ENCODE data around the gene ZNF423.
A peak's percentile ranks its signal among the peaks of the same experiment; 100 is the strongest.

DNA sequence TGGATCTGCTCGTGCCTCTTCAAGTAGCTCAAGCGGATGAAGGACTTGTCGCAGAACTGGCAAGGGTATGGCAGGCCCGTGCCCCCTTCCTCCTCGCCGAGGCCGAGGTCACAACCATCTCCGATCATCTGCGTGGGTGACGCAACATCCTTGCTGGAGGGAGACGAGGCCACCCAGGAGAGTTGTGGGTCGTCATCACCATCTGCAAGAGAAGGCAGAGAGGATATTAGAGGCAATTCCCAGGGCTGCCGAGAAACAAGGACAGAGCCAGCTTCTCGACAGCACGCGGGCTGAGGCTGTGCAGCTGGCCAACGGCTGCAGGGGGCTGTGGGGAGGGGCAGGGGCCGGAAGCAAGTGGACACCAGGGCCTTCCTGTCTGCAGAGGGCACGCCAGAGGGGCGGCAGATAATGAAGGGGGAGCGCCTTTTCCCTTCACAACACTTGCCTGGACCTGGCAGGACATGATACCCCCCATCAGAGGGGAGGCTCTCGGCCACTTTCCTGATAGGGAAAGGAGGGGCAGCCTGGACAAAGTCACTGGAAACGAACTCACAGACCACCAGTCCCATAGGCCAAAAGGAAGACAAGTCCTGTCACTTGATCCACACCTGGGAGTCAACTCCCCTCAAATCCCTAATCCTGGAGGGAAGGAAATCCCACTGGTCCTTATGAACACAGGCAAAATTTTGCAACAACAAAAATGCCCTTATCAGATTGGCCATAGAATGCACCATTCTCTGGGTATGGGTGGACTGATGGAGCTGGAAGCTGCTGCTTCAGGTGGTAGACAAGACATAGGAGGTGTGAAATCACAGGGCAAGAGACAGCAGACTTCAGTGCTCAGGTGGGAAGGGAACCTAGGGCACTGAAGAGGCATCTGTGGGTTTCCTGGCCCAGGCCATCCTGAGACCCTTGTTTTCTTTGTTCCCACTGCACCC is 217.0 kb downstream of the ZNF423 start:
- TF ChIP-seq, protein P1, sequence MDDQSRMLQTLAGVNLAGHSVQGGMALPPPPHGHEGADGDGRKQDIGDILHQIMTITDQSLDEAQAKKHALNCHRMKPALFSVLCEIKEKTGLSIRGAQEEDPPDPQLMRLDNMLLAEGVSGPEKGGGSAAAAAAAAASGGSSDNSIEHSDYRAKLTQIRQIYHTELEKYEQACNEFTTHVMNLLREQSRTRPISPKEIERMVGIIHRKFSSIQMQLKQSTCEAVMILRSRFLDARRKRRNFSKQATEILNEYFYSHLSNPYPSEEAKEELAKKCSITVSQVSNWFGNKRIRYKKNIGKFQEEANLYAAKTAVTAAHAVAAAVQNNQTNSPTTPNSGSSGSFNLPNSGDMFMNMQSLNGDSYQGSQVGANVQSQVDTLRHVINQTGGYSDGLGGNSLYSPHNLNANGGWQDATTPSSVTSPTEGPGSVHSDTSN (IDR thresholded peaks at IDR 0.05) = no peak
- TF ChIP-seq, protein P2, sequence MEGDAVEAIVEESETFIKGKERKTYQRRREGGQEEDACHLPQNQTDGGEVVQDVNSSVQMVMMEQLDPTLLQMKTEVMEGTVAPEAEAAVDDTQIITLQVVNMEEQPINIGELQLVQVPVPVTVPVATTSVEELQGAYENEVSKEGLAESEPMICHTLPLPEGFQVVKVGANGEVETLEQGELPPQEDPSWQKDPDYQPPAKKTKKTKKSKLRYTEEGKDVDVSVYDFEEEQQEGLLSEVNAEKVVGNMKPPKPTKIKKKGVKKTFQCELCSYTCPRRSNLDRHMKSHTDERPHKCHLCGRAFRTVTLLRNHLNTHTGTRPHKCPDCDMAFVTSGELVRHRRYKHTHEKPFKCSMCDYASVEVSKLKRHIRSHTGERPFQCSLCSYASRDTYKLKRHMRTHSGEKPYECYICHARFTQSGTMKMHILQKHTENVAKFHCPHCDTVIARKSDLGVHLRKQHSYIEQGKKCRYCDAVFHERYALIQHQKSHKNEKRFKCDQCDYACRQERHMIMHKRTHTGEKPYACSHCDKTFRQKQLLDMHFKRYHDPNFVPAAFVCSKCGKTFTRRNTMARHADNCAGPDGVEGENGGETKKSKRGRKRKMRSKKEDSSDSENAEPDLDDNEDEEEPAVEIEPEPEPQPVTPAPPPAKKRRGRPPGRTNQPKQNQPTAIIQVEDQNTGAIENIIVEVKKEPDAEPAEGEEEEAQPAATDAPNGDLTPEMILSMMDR (IDR thresholded peaks at IDR 0.05) = no peak
- TF ChIP-seq, protein P3, sequence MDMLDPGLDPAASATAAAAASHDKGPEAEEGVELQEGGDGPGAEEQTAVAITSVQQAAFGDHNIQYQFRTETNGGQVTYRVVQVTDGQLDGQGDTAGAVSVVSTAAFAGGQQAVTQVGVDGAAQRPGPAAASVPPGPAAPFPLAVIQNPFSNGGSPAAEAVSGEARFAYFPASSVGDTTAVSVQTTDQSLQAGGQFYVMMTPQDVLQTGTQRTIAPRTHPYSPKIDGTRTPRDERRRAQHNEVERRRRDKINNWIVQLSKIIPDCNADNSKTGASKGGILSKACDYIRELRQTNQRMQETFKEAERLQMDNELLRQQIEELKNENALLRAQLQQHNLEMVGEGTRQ (IDR thresholded peaks at IDR 0.05; ENCODE audit: borderline replicate concordance, low read depth, low read length) = no peak
- TF ChIP-seq POLR2AphosphoS5 (IDR thresholded peaks at IDR 0.05; ENCODE audit: low read depth, low read length) = no peak
- TF ChIP-seq EP300 (IDR thresholded peaks at IDR 0.05; ENCODE audit: borderline replicate concordance in 1 of 2, low read depth in 1 of 2, low read length in 1 of 2) = peak in 1 of 2 experiments; percentile 65; a peak in 1 of 4 replicates
- no peak for TF ChIP-seq TEAD4 (IDR thresholded peaks at IDR 0.05; ENCODE audit: borderline replicate concordance, insufficient read depth)
- TF ChIP-seq RAD21 (IDR thresholded peaks at IDR 0.05; ENCODE audit: low read length) = peak; percentile 12; the same call in 1 of the 2 replicates
